MCF 10A (cell line): Measurements from ENCODE around the gene SDK1. TPM values are rescaled to one million over a fixed set of nuclear protein-coding genes. Genes with fewer than 3 reads are reported as not detected.

ENCODE experiments used
- BruUV-seq: library from RNA; stranded (reverse); fragments of 400-500 nt; replicated peaks from 2 replicates; lab custom pipeline; 2021; lab: Mats Ljungman, UMichigan
- CTCF ChIA-PET: fragments of 300-600 bp; sonication (Branson Sonifier 250); formaldehyde crosslinking; extraction: SDS; loops from one replicate; lab custom pipeline; 2021; ENCODE audit warnings: antibody characterized with exemption, inconsistent platforms; lab: Yijun Ruan, JAX
- POLR2A ChIA-PET: fragments of 300-600, 350-650 bp; sonication (Branson Sonifier 250); formaldehyde crosslinking; extraction: SDS; loops from one replicate; lab custom pipeline; 2020; ENCODE audit warnings: antibody characterized with exemption, inconsistent platforms; lab: Yijun Ruan, JAX
- DNase-seq: peaks from one replicate; pipeline ENCODE4 v3.0.0-alpha.2; 2018; ENCODE audit not compliant: unreplicated experiment
- H3K27ac Mint-ChIP-seq: one replicate; pipeline ENCODE4 v1.8.0; 2022; ENCODE audit warnings: mild to moderate bottlenecking, low read depth, mixed read lengths; ENCODE audit not compliant: unreplicated experiment
- H3K27me3 Mint-ChIP-seq: one replicate; pipeline ENCODE4 v1.8.0; 2022; ENCODE audit warnings: mixed read lengths; ENCODE audit not compliant: insufficient read depth, unreplicated experiment
- H3K36me3 Mint-ChIP-seq: one replicate; pipeline ENCODE4 v1.8.0; 2022; ENCODE audit warnings: mild to moderate bottlenecking, moderate library complexity, mixed read lengths; ENCODE audit not compliant: insufficient read depth, unreplicated experiment
- H3K4me1 Mint-ChIP-seq: one replicate; pipeline ENCODE4 v1.8.0; 2022; ENCODE audit warnings: mixed read lengths; ENCODE audit not compliant: insufficient read depth, unreplicated experiment
- H3K4me3 Mint-ChIP-seq: one replicate; pipeline ENCODE4 v1.8.0; 2022; ENCODE audit warnings: mild to moderate bottlenecking, moderate library complexity, mixed read lengths; ENCODE audit not compliant: unreplicated experiment
- H3K9me3 Mint-ChIP-seq: one replicate; pipeline ENCODE4 v1.8.0; 2022; ENCODE audit warnings: mixed read lengths; ENCODE audit not compliant: unreplicated experiment
- CTCF ChIP-seq: fragments of 200-600 bp; IDR thresholded peaks from one replicate; pipeline ENCODE4 v1.8.0; 2022; ENCODE audit warnings: antibody characterized with exemption, mild to moderate bottlenecking; ENCODE audit not compliant: unreplicated experiment
- intact Hi-C: fragments of 100-400 bp; cut with micrococcal nuclease; formaldehyde crosslinking; loops from 2 replicates; pipeline ENCODE4 v1.14.1; 2022
- total RNA-seq: library from RNA; stranded (reverse); gene quantifications from 2 replicates; pipeline ENCODE4 v1.2.3, GENCODE V29; 2022

The SDK1 gene
- total RNA-seq, 1 experiment from 2014 or later: 3.3 TPM

- H3K9me3 Mint-ChIP-seq: no peaks in the 10 kb centered on the region
- no peaks in the 10 kb centered on the region for H3K36me3 Mint-ChIP-seq
- DNase-seq: no peak
- H3K4me3 Mint-ChIP-seq: no peak overlapping the region
- ChIA-PET CTCF (no interaction called here), POLR2A (no interaction called here)
- no peaks in the 10 kb centered on the region for H3K4me1 Mint-ChIP-seq
- H3K27ac Mint-ChIP-seq: no peak overlapping the region
- no peaks in the 10 kb centered on the region for H3K27me3 Mint-ChIP-seq
- TF ChIP-seq CTCF: no peak
- BruUV-seq: no TSS peak
- intact Hi-C loops: no loop called here
These were observed 239.6 kb downstream of the SDK1 start for GRCh38 chr7:3540456-3541220.

DNA sequence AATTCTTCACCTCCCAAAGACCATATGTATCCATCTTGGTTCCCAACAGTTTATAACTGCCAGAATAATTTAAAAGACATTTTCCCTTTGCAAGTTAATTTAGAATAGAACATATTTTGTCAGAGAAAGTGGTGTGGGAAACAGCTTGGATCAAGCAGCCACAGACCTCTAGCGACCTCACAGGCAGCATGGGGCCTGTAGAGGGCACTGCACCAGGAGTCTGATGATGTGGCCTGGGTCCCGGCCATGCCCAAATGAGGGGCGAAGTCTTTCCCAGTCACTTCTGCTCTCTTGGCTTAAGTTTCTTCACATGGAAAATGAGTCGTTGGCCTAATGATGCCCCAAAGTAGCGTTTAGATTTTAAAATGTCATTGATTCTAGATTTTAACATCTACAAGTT lies 243.2 kb downstream of the SDK1 start:
- Mint-ChIP-seq H3K36me3 (no peaks in the 10 kb centered on the region), H3K4me1 (no peaks in the 10 kb centered on the region), H3K27ac (peak overlapping the region; percentile 77), H3K4me3 (no peak overlapping the region), H3K9me3 (no peaks in the 10 kb centered on the region), H3K27me3 (no peaks in the 10 kb centered on the region)
- CTCF ChIA-PET: no interaction called here
- DNase-seq: no peak
- intact Hi-C loops: no loop called here
- POLR2A ChIA-PET: no interaction called here
- no TSS peak for BruUV-seq
- no peak for TF ChIP-seq CTCF

DNA sequence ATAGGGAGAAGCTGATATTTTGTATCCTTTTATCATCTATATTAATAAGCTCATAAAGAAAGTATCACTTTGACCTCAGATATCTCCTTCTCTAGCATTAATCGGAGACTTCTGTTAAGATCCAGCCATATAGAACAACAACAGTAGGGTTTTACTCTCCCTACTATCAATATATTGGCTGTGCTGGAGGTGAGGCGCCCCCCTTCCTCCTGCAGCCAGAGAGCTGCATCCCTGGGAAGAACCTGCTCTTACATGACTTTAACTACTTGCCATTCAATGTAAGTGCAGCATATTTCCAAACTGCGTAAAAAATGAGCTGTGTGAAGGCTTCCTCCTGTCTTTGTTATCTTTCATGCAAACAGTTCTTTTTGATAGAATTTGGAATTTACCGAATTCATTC lies 247.8 kb downstream of the SDK1 start:
- Mint-ChIP-seq H3K27ac (no peak overlapping the region), H3K9me3 (no peaks in the 10 kb centered on the region), H3K4me1 (peaks cover 5% of the 10 kb centered on the region), H3K36me3 (no peaks in the 10 kb centered on the region), H3K27me3 (no peaks in the 10 kb centered on the region), H3K4me3 (no peak overlapping the region)
- no TSS peak for BruUV-seq
- intact Hi-C loops: no loop called here
- DNase-seq: no peak
- no peak for TF ChIP-seq CTCF
- ChIA-PET POLR2A (no interaction called here), CTCF (no interaction called here)

- intact Hi-C loops: no loop called here
- ChIA-PET POLR2A (no interaction called here), CTCF (no interaction called here)
- H3K27ac Mint-ChIP-seq: no peak overlapping the region
- no peak for DNase-seq
- no peak for TF ChIP-seq CTCF
- no peaks in the 10 kb centered on the region for H3K27me3 Mint-ChIP-seq
- no TSS peak for BruUV-seq
- H3K4me1 Mint-ChIP-seq: peaks cover 5% of the 10 kb centered on the region
- no peaks in the 10 kb centered on the region for H3K9me3 Mint-ChIP-seq
- no peak overlapping the region for H3K4me3 Mint-ChIP-seq
- no peaks in the 10 kb centered on the region for H3K36me3 Mint-ChIP-seq
These were observed 248.5 kb downstream of the SDK1 start for GRCh38 chr7:3549601-3550000.
